Measurements from ENCODE around the gene WDR54.

DNA sequence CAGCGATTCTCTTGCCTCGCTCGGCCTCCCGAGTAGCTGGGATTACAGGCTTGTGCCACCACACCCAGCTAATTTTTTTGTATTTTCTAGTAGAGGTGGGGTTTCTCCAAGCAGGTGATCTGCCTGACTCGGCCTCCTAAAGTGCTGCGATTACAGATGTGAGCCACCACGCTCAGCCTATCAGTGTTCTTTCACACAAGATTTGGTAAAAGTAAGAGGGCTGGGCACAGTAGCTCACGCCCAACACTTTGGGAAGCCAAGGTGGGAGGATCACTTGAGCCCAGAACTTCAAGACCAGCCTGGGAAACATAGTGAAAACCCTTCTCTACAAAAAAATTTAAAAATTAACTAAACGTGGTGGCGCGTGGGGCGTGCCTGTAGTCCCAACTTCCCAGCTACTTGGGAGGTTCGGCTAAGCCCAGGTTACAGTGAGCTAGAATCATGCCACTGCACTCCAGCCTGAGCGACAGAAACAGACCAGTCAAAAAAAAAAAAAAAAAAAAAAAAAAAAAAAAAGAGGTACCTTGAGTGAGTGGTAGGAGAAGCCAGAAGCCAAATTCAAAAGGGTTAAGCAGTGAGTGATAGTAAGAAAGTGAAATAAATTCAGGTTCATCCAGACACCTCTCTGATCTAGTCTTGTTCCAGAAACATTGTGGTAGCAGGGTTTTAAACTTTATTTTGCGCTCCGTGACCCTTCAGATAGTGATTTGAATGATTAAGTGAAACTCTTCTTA is 50.0 kb downstream of the WDR54 start:
- TF ChIP-seq, protein P1, sequence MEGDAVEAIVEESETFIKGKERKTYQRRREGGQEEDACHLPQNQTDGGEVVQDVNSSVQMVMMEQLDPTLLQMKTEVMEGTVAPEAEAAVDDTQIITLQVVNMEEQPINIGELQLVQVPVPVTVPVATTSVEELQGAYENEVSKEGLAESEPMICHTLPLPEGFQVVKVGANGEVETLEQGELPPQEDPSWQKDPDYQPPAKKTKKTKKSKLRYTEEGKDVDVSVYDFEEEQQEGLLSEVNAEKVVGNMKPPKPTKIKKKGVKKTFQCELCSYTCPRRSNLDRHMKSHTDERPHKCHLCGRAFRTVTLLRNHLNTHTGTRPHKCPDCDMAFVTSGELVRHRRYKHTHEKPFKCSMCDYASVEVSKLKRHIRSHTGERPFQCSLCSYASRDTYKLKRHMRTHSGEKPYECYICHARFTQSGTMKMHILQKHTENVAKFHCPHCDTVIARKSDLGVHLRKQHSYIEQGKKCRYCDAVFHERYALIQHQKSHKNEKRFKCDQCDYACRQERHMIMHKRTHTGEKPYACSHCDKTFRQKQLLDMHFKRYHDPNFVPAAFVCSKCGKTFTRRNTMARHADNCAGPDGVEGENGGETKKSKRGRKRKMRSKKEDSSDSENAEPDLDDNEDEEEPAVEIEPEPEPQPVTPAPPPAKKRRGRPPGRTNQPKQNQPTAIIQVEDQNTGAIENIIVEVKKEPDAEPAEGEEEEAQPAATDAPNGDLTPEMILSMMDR (IDR thresholded peaks at IDR 0.05), result no peak
- TF ChIP-seq POLR2A (IDR thresholded peaks at IDR 0.05), result no peak

All from body of pancreas (tissue), 4 donors.